ENCODE data around the gene PPP1R10.

- no peak for TF ChIP-seq POLR2AphosphoS5 (IDR thresholded peaks at IDR 0.05)
- no peak for TF ChIP-seq POLR2A (IDR thresholded peaks at IDR 0.05)
- no peak for TF ChIP-seq CTCF (IDR thresholded peaks at IDR 0.05 in 8 of 11, conservative IDR thresholded peaks at IDR 0.05 in 3 of 11)
Measured at GRCh38 chr6:30555816-30556065, 61.3 kb downstream of the PPP1R10 start.
